Fibroblast of lung (primary cell): ENCODE data around the gene C1QTNF3. TPM values are rescaled to one million over a fixed set of nuclear protein-coding genes. Genes with fewer than 3 reads are reported as not detected.

ENCODE experiments used
- DNase-seq, 2 donors: peaks; one replicate each; pipeline versions ENCODE4 v3.0.0 to v3.0.0-alpha.2; 2010; ENCODE audit warnings: low read depth in 2 of 2
- H2AFZ ChIP-seq: 2 replicates; pipeline ENCODE4 v1.5.1; 2012; ENCODE audit warnings: low read length, control low read depth, inconsistent platforms
- H3K27ac ChIP-seq: 2 replicates; pipeline ENCODE4 v1.5.1; 2011; ENCODE audit warnings: low read length, control low read depth; ENCODE audit not compliant: insufficient read depth
- H3K27me3 ChIP-seq: 2 replicates; pipeline ENCODE4 v1.5.1; 2011; ENCODE audit warnings: mild to moderate bottlenecking, low read length; ENCODE audit not compliant: control insufficient read depth, insufficient read depth
- H3K36me3 ChIP-seq: 2 replicates; pipeline ENCODE4 v1.5.1; 2011; ENCODE audit warnings: low read length; ENCODE audit not compliant: control insufficient read depth, insufficient read depth
- H3K4me1 ChIP-seq: 2 replicates; pipeline ENCODE4 v1.5.1; 2011; ENCODE audit warnings: low read length; ENCODE audit not compliant: control insufficient read depth, insufficient read depth; ENCODE audit errors: extremely low read depth
- H3K4me2 ChIP-seq: 2 replicates; pipeline ENCODE4 v1.5.1; 2011; ENCODE audit warnings: low read length, control low read depth; ENCODE audit not compliant: insufficient read depth; ENCODE audit errors: extremely low read depth
- H3K4me3 ChIP-seq, 4 experiments: fragments of 200-600 bp in 1 of 4; sonication (generic) in 1 of 4; replicated peaks in 1 of 4; 2 replicates each; pipeline ENCODE4 v1.5.1; 2011 to 2016; ENCODE audit warnings: low read length in 4 of 4, low read depth in 3 of 4, mild to moderate bottlenecking in 3 of 4, control low read depth in 2 of 4, inconsistent platforms in 1 of 4, mixed read lengths in 1 of 4; ENCODE audit not compliant: insufficient read depth in 1 of 4; ENCODE audit errors: control extremely low read depth in 1 of 4
- H3K79me2 ChIP-seq: 2 replicates; pipeline ENCODE4 v1.5.1; 2012; ENCODE audit warnings: mild to moderate bottlenecking, low read length, inconsistent platforms; ENCODE audit not compliant: control insufficient read depth, insufficient read depth
- H3K9ac ChIP-seq: 2 replicates; pipeline ENCODE4 v1.5.1; 2011; ENCODE audit warnings: mild to moderate bottlenecking, low read length, control low read depth; ENCODE audit not compliant: insufficient read depth
- H3K9me3 ChIP-seq: 2 replicates; pipeline ENCODE4 v1.5.1; 2012; ENCODE audit warnings: low read depth, low read length; ENCODE audit not compliant: control insufficient read depth, insufficient read depth
- H4K20me1 ChIP-seq: 2 replicates; pipeline ENCODE4 v1.5.1; 2011; ENCODE audit warnings: low read length; ENCODE audit not compliant: control insufficient read depth, insufficient read depth; ENCODE audit errors: extremely low read depth
- CTCF ChIP-seq, 2 donors: IDR thresholded peaks in 1 of 2; conservative IDR thresholded peaks in 1 of 2; 1 replicate in 1 of 2; 2 replicates in 1 of 2; pipeline ENCODE4 v1.5.1; 2011 to 2012; ENCODE audit warnings: low read length in 2 of 2, control low read depth in 1 of 2, inconsistent platforms in 1 of 2, low read depth in 1 of 2, mild to moderate bottlenecking in 1 of 2
- EZH2 ChIP-seq: IDR thresholded peaks from 2 replicates; pipeline ENCODE4 v1.5.1; 2012; ENCODE audit warnings: low read length, control low read depth, mild to moderate bottlenecking; ENCODE audit errors: missing control alignments
- polyA plus RNA-seq, 2 donors: library from polyadenylated mRNA; depleted of rRNA in 1 of 2; stranded (reverse) in 1 of 2; unstranded in 1 of 2; fragments of >200 nt; gene quantifications; 2 replicates each; pipeline ENCODE4 v1.2.1, GENCODE V29; 2011 to 2012; ENCODE audit warnings: missing spikeins in 1 of 2
- total RNA-seq: library from RNA; depleted of rRNA; stranded (reverse); fragments of >200 nt; gene quantifications from 2 replicates; pipeline ENCODE4 v1.2.1, GENCODE V29; 2014

Gene C1QTNF3
- total and polyA plus RNA-seq, 2 donors (not counting 1 experiment from before 2014, with no cell fraction given): 0.68 to 1.2 TPM

- no peaks in the 10 kb centered on the region for H3K36me3 ChIP-seq
- H3K27me3 ChIP-seq: no peaks in the 10 kb centered on the region
- H2AFZ ChIP-seq: no peak overlapping the region
- H3K79me2 ChIP-seq: no peaks in the 10 kb centered on the region
- DNase-seq: peak in 1 of 2 donors; percentile 29
- no peaks in the 10 kb centered on the region for H3K9me3 ChIP-seq
- no peak overlapping the region for H3K4me2 ChIP-seq
- no peak for TF ChIP-seq EZH2
- no peak for TF ChIP-seq CTCF (conservative IDR thresholded peaks at IDR 0.05 in 1 of 2, IDR thresholded peaks at IDR 0.05 in 1 of 2; ENCODE audit: low read depth in 1 of 2, low read length in 2 of 2)
- no peaks in the 10 kb centered on the region for H4K20me1 ChIP-seq
- no peak overlapping the region for H3K4me3 ChIP-seq
- H3K9ac ChIP-seq: no peak overlapping the region
- H3K4me1 ChIP-seq: no peaks in the 10 kb centered on the region
- no peak overlapping the region for H3K27ac ChIP-seq
Observed at GRCh38 chr5:34040472-34040871, 2.5 kb downstream of the C1QTNF3 start.

GRCh38 chr5:34039398-34040157 is 3.4 kb downstream of the C1QTNF3 start:
- Histone ChIP-seq H3K36me3 (no peaks in the 10 kb centered on the region), H3K9ac (no peak overlapping the region), H4K20me1 (no peaks in the 10 kb centered on the region), H3K4me2 (no peak overlapping the region), H3K4me3 (no peak overlapping the region), H2AFZ (no peak overlapping the region), H3K27ac (no peak overlapping the region), H3K4me1 (no peaks in the 10 kb centered on the region), H3K27me3 (no peaks in the 10 kb centered on the region), H3K79me2 (no peaks in the 10 kb centered on the region), H3K9me3 (no peaks in the 10 kb centered on the region)
- no peak for DNase-seq
- TF ChIP-seq CTCF (conservative IDR thresholded peaks at IDR 0.05 in 1 of 2, IDR thresholded peaks at IDR 0.05 in 1 of 2; ENCODE audit: low read depth in 1 of 2, low read length in 2 of 2) (no peak), EZH2 (no peak)

GRCh38 chr5:34038838-34039237 is 4.2 kb downstream of the C1QTNF3 start:
- TF ChIP-seq CTCF (conservative IDR thresholded peaks at IDR 0.05 in 1 of 2, IDR thresholded peaks at IDR 0.05 in 1 of 2; ENCODE audit: low read depth in 1 of 2, low read length in 2 of 2) (no peak), EZH2 (no peak)
- H3K4me2 ChIP-seq: no peak overlapping the region
- no peak overlapping the region for H3K4me3 ChIP-seq
- no peaks in the 10 kb centered on the region for H3K27me3 ChIP-seq
- no peaks in the 10 kb centered on the region for H4K20me1 ChIP-seq
- H3K27ac ChIP-seq: no peak overlapping the region
- DNase-seq: no peak
- no peaks in the 10 kb centered on the region for H3K9me3 ChIP-seq
- H3K79me2 ChIP-seq: no peaks in the 10 kb centered on the region
- no peaks in the 10 kb centered on the region for H3K4me1 ChIP-seq
- no peak overlapping the region for H3K9ac ChIP-seq
- no peaks in the 10 kb centered on the region for H3K36me3 ChIP-seq
- no peak overlapping the region for H2AFZ ChIP-seq
